Ishikawa (cell line): ENCODE data around the gene GTF2I.

ENCODE experiments used
- CEBPB ChIP-seq: IDR thresholded peaks from 2 replicates; pipeline ENCODE4 v1.6.1; 2012
- CREB1 ChIP-seq: IDR thresholded peaks from 2 replicates; pipeline ENCODE4 v1.6.1; 2012; ENCODE audit warnings: low read depth
- EGR1 ChIP-seq: IDR thresholded peaks from 2 replicates; pipeline ENCODE4 v1.6.1; 2012
- EP300 ChIP-seq: IDR thresholded peaks from 2 replicates; pipeline ENCODE4 v1.6.1; 2012; ENCODE audit warnings: borderline replicate concordance
- FOXM1 ChIP-seq: IDR thresholded peaks from 2 replicates; pipeline ENCODE4 v1.6.1; 2012; ENCODE audit warnings: low read depth, borderline replicate concordance
- MAX ChIP-seq: IDR thresholded peaks from 2 replicates; pipeline ENCODE4 v1.6.1; 2012
- NFIC ChIP-seq: IDR thresholded peaks from 2 replicates; pipeline ENCODE4 v1.6.1; 2012
- RAD21 ChIP-seq: IDR thresholded peaks from 2 replicates; pipeline ENCODE4 v1.6.1; 2012; ENCODE audit warnings: low read depth
- REST ChIP-seq: IDR thresholded peaks from 2 replicates; pipeline ENCODE4 v1.6.1; 2012; ENCODE audit warnings: low read depth, mild to moderate bottlenecking
- TAF1 ChIP-seq: IDR thresholded peaks from 2 replicates; pipeline ENCODE4 v1.6.1; 2012; ENCODE audit warnings: low read depth, mild to moderate bottlenecking
- TCF12 ChIP-seq: IDR thresholded peaks from 2 replicates; pipeline ENCODE4 v1.6.1; 2012; ENCODE audit warnings: low read depth
- TEAD4 ChIP-seq: IDR thresholded peaks from 2 replicates; pipeline ENCODE4 v1.6.1; 2012
- USF1 ChIP-seq: IDR thresholded peaks from 2 replicates; pipeline ENCODE4 v1.6.1; 2012
- YY1 ChIP-seq: IDR thresholded peaks from 2 replicates; pipeline ENCODE4 v1.6.1; 2012; ENCODE audit warnings: low read depth
- ZBTB7A ChIP-seq: IDR thresholded peaks from 2 replicates; pipeline ENCODE4 v1.6.1; 2012; ENCODE audit warnings: low read depth

The GTF2I gene

GRCh38 chr7:74684921-74685320 lies 27.4 kb downstream of the GTF2I start:
- TF ChIP-seq REST (no peak), RAD21 (no peak)

GRCh38 chr7:74690474-74690873 lies 33.0 kb downstream of the GTF2I start:
- TF ChIP-seq MAX, result no peak
- no peak for TF ChIP-seq EP300
- no peak for TF ChIP-seq RAD21
- no peak for TF ChIP-seq FOXM1
- TF ChIP-seq EGR1, result no peak
- TF ChIP-seq TCF12, result no peak
- no peak for TF ChIP-seq YY1
- TF ChIP-seq ZBTB7A, result no peak
- TF ChIP-seq TAF1, result no peak

- TF ChIP-seq FOXM1, result no peak
- no peak for TF ChIP-seq TEAD4
- TF ChIP-seq TAF1, result no peak
- TF ChIP-seq CREB1, result no peak
- TF ChIP-seq CEBPB, result no peak
- TF ChIP-seq RAD21, result no peak
- TF ChIP-seq TCF12, result no peak
- TF ChIP-seq EGR1, result no peak
- no peak for TF ChIP-seq EP300
- TF ChIP-seq NFIC, result no peak
- TF ChIP-seq REST, result no peak
- no peak for TF ChIP-seq ZBTB7A
- TF ChIP-seq MAX, result no peak
- TF ChIP-seq USF1, result no peak
- no peak for TF ChIP-seq YY1
Observed at GRCh38 chr7:74707238-74707637, 49.7 kb downstream of the GTF2I start.

- TF ChIP-seq TEAD4 (no peak), YY1 (no peak), NFIC (no peak), TAF1 (no peak), MAX (no peak), TCF12 (no peak), CREB1 (no peak), RAD21 (no peak), FOXM1 (no peak), USF1 (no peak), EP300 (no peak), CEBPB (no peak), ZBTB7A (no peak)
Observed at GRCh38 chr7:74708569-74709275, 51.2 kb downstream of the GTF2I start.

- TF ChIP-seq MAX (no peak), TAF1 (no peak), CEBPB (no peak), TEAD4 (no peak), EP300 (no peak), CREB1 (no peak), EGR1 (no peak), TCF12 (no peak), USF1 (no peak), RAD21 (no peak; the same call in 1 of the 2 replicates), REST (no peak), ZBTB7A (no peak), YY1 (no peak), FOXM1 (no peak), NFIC (no peak)
Observed at GRCh38 chr7:74709880-74710671, 52.6 kb downstream of the GTF2I start.
